GM19372 (cell line): ENCODE measurements around the gene CCDC171.

ENCODE experiments used
- ATAC-seq: cut with Tn5 transposase; IDR thresholded peaks from one replicate; pipeline ENCODE4 v1.9.1; 2021; ENCODE audit warnings: mild to moderate bottlenecking, low read depth, moderate library complexity; ENCODE audit not compliant: unreplicated experiment

CCDC171 gene

DNA sequence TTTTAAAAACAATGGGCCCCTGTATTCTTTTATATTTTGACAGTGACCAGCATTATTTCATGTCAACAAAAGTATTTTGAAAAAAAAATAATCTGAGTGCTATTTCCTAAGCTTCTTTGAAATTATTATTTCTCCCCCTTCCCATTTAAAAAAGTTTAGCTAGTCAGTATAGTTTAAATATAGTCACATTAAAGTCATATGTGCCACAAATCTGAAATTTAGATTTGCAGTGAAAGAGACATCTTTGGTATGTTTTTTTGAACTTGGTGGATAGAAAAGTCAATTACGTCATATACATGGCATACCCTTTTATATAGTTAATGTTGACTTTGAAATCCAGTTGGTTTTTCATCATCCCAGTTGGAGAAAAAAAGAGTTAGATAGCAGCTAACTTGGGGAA, 297.0 kb downstream of the CCDC171 start:
- no peak for ATAC-seq

DNA sequence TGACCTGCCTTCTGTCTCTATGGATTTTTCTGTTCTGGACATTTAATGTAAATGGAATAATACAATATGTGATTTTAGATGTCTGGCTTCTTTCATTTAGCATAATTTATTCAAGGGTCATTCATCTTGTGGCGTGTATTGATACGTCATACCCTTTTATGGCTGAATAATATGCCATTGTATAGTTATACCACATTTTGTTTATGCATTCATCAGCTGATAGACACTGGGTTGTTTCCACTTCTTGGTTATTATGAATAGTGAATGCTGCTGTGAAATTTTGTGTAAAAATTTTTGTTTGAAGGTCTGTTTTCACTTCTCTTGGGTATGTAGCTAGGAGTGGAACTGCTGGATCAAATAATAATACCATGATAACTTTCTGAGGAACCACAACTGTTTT, 298.9 kb downstream of the CCDC171 start:
- ATAC-seq = no peak

DNA sequence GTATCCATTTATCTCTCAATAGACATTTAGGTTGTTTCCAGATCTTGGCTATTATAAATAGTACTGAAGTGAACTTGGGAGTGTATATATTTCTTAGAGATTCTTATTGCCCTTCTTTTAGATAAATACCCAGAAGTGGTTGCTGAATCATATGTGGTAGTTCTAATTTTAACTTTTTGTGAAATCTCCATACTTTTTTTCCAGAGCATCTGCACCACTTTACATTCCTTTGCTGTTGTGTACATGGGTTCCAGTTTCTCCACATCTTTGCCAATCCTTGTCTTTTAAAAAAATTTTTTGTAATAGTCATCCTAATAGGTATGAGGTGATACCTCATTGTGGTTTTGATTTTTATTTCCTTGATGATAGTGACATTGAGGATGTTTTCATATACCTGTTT, 303.7 kb downstream of the CCDC171 start:
- ATAC-seq = no peak

DNA sequence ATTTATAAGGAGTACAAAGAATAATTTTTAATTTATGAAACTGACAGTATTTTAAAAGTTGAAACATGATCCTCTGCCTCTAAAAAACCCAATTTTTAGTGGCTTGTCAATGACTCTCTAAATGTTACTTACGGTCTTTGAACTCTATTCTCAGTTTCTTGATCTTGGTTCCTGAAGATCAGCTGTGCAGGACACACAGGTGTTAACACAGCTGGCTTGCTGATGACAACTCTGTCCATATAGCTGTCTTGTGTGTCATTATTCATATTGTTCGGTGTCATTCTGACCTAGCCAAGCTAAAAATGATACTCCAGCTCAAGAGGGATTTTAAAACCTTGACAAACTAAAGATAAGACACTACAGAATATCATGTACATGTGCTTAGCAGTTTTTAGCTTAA, 314.5 kb downstream of the CCDC171 start:
- no peak for ATAC-seq

DNA sequence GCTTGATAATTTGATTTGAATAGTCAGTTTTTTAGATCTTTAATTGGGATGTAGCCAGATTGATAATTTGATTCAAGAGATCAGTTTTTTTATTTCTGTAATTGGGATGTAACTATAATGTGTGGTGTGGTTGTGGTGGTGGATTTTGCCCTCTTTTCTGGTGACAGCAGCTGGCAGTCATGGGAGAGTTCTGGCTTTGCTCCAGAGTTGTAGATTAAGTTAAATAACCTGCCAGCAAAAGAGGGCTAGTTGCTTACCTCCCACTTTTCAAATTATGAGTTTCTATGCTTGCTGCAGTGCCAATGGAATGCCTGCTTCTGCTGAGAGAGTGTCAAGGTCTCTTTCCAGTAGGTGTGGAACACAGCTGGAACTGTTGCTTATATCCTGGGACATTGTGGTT, 315.1 kb downstream of the CCDC171 start:
- no peak for ATAC-seq

DNA sequence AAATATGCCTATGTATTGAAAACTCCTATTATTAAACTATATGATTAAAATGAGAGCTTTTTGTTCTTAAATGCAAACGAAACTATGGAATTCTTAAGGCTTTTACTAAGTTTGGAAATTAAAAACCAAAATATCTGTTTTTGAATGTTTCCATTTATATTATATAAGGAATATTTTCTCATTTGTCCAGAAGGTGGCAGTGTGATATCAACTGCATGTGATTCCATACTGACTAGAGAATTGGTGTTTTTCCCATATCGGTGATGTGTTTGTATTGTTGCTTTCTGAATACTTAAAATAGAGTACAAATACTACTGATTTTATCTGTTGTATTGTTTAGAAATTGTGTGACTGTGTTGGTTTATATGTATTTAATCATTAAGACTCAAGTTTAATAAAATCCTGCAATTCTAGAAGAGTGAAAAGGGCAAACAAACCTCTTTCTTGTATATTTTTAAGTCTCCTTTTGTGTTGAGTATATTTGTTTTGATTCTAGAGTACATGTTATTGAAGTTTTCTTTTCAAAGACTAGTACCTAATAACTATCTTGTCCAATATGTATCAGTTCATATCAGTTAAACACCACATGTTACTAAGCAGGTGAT, 320.8 kb downstream of the CCDC171 start:
- peak; percentile 65 for ATAC-seq

DNA sequence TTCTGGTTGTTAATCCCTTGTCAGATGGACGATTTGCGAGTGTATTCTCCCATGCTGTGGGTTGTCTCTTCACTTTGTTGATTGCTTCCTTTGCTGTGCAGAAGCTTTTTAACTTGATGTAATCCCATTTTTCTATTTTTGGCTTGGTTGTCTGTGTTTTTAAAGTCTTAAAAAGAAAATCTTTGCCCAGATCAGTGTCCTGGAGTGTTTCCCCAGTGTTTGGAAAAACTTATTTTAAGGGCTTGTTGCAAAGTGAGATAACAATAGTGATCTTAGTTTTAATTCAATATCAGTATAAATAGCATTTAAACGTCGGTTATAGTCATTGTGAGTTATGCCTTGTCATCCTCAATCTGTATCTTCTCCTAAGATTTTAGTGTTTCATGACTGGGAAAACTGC, 329.5 kb downstream of the CCDC171 start:
- no peak for ATAC-seq

DNA sequence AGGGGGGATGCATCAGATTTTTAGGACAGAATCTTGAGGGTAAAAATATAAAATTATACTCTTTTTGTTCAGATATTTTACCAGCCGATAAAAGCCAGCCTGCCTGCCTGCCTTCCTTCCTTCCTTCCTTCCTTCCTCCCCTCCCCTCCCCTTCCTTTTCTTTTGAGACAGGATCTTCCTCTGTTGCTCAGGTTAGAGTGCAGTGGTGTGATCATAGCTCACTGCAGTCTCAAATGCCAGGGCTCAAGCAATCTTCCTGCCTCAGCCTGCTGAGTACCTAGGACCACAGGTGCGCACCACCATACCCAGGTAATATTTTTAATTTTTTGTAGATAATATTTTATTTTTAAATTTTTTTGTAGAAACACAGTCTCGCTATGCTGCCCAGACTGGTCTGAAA, 330.0 kb downstream of the CCDC171 start:
- ATAC-seq = no peak

DNA sequence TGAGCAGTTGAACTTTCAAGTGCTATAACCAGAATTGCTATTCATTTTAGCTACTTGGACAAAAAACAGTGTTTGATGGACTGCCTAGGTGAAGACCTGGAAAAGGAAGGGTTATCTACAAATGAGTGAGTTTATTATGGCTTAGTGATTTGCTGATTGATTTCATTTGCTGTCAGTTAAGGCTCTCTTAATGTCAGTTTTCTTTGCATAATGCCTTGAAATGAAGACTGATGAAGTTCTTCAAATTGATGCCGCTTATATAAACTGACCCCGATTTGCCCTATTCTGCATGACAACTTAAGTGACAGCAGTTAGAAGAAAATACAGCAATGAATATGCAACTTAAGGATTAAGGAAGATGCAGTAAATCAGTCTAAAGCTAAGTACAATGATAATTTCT, 332.6 kb downstream of the CCDC171 start:
- ATAC-seq = no peak

DNA sequence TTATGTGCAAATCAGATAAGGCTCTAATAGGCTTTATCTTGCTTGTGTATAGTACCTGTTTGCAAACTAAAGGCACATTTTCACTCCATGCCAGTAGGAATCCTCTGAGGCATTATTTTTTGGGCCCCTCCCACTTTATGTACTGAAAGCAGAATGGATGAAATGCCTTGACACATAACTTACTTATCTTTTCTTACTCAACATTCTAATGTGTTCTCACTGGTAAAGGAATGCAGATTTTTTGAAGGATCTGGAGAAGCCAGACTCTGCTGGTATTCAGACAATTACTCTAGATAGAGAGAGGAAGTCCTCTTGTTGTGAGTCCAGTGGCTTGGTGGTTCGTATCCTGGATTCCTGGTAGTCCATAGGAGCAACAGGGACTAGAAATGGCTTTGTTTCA, 336.7 kb downstream of the CCDC171 start:
- ATAC-seq = no peak

DNA sequence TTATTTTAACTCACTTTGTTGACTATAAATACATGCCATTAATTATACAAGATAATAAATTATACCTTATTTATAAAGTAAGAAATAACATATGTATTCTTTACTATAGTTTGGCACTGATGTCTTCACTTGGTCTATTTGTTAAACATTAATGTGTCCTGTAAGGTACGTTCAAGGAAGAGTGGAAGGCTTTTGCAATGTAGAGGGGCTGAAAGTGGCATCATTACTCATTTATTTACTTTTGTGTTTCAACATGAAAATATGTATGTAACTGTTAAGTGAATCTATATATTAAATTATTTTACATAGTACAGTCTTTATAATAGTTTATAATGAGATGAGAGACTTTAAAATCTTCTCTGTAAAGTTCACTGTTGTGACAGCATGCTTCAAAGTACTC, 348.7 kb downstream of the CCDC171 start:
- no peak for ATAC-seq

DNA sequence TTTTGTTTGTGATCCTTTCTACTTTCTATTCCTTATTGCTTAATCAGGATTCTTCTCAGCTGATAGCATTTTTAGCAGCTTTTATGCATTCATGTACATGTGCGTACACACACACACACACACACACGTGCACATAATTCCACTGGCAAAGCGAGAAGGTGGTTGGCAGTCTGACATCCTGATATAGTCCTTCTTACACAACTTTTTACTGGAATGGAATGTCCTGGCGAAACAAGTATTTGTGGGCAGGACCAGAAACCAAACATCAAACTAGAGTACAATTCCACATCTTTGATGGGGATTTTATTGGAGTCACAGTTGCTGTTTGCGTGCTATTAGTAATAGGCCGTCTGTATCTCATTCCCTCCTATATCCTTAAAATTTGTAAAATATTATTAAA, 356.5 kb downstream of the CCDC171 start:
- ATAC-seq = no peak

DNA sequence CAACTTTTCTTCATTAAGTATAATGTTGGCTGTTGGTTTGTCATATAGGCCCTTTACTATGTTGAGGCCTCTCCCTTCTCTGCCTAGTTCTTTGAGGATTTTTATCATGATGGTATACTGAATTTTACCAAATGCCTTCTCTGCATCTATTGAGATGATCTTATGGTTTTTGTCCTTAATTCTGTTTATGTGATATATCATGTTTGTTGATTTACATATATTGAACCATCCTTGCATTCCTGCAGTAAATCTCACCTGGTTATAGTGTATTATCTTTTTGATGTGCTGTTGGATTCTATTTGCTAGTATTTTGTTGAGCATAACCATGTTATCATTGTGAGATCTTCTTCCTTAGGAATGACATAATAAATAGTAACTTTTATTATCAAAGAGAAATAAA, 362.9 kb downstream of the CCDC171 start:
- no peak for ATAC-seq

DNA sequence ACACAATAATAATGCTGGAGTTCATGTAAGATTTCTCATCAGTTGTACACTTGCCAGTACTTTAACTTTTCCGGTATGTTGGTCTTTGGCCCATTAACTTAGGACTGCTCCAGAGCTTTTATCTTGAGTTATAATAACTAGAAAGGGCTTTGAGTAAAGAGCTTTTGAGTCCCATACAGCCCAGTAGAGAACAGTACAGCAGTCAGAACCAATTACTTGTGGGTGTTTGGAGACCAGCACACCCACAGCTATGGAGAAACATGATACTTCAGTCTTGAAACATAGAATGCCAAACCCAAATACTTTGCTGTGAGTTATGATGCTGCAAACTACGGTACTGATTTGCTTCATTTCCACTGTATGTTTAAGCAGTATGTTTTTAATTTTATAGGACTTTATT, 374.3 kb downstream of the CCDC171 start:
- ATAC-seq = no peak

DNA sequence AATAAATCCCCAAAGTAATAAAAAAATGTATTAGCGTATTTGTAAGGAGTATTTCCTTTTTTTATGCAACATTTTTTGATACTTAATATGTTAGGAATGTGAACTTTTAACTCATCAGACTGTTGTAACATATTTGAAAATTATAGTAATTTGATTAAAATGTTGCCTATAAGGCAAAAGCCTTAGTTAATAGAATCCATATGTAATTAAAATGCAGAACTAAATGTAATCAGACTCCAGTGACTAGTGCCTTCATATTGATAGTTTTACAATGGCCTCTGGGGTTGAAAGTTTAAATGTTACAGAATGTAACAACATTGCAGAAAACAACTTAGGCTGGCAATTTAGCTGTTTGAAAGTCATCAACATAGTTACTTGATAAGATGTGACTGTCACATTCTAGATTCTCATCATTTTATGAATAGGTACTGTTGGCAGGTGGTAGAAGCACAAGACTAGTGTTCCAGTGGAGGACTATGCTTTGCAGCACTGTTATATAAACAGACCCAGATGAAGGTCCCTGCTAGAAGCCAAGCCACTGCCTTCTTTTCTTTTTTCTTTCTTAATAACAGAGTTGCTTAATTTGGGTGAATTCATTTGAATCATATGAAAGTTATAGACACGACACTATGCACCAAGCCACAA, 382.9 kb downstream of the CCDC171 start:
- no peak for ATAC-seq

DNA sequence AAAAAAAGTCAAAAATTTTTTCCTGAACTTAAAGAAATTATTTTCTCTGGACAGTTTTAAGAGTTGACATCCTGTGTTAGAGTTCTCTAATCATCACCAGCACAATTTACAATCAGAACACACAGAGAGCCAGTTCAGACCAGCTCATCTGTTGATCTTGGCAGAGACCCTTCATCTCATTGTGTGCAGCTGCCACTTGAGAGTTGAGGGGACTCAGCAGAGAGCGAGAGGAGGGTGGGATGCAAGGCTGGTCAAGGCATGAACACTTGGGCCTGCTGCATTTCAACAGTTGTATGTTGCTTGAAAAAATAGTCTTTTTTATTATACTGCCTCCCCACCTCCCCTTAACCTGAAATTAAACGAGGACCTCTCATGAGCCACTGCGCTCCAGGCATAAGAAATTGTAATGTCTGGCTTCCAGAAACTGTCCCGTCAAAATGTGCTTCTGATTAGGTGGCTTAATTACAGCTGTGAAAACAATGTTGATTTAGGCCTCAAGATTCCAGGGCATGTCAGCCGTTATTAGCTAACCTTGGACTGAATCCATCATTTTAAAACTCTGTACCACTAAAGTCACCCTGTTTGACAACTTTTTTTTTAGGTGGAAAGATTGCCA, 383.6 kb downstream of the CCDC171 start:
- ATAC-seq = no peak

DNA sequence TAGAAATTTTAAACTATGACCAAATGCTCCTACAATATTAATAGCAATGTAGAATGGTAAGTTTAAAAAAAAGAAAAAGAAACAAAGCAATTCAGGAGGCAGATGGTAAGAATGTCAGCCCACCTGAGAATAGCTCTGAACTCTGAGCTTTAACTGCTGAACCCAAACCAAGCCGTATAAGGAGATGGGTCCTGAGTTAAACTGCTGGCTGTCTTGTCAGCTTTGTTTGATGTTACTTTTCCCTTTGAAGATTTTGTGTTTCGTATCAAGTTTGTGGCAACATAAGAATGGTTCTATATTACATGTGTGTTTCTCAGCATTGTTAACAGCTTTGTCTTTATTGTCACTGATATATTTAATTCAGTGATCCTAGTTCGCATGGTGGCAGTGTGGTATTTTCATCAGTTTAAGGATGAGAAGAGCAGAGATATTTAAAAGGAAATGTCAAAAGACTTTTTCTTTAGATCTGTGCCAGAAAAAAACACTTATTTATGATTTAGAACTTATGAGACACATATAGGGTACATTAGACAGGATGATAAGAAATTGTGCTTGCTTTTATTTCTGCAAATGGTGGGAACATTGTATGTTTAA, 390.1 kb downstream of the CCDC171 start:
- no peak for ATAC-seq

DNA sequence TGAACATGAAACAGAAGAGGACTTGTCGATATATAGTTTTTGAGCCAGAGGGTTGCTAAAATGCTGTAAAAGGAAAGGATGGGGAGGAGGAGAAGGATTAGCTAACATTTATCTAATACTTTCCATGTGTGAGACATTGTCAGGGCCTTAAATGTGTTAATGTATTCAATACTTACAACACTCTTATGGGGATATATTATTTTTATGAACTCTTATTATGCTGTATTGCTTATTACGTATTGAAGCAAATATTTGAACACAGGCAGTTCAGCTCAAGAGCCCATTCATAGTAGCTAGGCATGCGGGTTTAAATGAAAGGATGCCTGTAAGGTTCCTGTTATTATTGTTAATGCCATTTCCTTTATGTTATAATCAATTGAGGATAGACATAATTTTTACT, 391.5 kb downstream of the CCDC171 start:
- no peak for ATAC-seq

DNA sequence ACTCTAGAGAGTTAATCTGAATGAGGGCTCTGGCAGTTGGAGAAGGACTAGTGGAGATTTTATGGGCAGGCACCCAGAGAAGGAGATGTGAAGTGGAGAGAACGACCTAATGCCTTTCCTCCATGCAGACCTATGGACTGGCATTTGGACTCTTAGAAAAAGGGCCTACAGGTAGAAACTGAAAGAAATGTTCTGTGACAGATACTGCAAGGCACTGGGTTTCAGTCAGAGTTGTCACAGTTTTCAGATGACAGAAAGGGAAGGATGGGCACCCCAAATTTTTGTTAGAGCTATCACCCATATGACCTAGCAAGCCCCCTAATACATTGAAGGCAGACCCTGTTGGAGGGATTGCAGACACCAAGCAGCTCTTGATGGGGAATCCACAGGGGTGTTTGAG, 406.8 kb downstream of the CCDC171 start:
- no peak for ATAC-seq

DNA sequence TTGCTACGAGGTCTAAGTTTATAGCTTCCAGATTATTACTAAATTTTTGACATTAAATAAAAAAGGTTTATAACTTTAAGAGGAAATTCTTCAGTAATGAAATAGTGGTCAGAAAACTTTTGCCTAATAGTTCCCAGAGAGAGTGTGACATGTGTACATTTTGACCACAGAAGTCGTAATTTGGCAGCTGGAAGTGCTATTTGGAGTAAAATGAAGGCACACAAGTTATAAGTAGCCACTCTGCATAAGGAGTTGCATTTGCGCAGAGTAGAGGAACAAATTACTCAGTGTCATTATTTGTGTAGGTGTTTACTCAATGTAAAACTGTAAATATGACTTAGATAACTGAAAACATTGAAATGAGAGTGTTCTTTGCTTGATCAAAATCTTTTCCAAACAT, 408.4 kb downstream of the CCDC171 start:
- no peak for ATAC-seq

DNA sequence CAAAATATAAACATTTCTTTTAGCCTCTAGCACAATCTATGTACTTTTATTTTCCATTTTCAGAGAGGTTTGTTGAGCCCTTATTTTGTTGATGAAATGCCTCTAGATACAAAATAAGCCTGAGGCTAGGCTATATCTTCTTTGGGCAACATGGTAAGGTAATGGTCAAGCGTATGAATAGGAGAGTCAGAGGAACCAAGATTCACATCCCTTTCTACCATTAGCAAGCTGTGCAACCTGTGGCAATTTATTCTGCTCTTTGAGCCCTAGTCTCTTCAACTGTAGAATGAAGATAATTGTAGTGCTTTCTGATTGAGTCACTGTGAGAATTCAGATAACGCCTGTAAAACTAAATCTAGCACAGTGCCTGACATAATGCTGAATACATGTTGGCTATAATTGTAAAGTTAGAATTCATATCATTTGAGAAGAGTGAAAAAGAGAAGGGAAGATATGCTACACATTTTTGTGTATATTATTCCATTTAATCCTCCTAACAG, 412.5 kb downstream of the CCDC171 start:
- ATAC-seq = no peak

DNA sequence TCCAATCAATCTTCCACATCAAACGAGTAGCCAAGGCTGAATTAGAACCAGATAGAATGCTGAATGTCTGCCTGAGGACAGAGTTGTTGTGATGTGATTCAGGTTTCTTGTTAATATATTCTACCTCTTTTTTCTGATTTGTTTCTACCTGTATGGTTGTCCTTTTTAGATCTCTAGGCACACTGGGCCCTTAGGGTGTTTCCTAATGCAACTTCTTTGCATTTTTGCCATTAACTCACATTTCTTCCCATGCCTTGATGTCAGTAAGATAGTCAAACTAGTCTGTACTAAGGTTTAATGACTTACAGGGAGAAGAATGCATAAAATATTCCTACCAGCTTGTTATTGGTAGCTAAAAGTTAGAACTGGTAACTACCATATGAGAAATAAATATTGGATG, 413.6 kb downstream of the CCDC171 start:
- no peak for ATAC-seq
